Measurements from ENCODE around the gene CHN1.

The CHN1 gene, protein sequence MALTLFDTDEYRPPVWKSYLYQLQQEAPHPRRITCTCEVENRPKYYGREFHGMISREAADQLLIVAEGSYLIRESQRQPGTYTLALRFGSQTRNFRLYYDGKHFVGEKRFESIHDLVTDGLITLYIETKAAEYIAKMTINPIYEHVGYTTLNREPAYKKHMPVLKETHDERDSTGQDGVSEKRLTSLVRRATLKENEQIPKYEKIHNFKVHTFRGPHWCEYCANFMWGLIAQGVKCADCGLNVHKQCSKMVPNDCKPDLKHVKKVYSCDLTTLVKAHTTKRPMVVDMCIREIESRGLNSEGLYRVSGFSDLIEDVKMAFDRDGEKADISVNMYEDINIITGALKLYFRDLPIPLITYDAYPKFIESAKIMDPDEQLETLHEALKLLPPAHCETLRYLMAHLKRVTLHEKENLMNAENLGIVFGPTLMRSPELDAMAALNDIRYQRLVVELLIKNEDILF

DNA sequence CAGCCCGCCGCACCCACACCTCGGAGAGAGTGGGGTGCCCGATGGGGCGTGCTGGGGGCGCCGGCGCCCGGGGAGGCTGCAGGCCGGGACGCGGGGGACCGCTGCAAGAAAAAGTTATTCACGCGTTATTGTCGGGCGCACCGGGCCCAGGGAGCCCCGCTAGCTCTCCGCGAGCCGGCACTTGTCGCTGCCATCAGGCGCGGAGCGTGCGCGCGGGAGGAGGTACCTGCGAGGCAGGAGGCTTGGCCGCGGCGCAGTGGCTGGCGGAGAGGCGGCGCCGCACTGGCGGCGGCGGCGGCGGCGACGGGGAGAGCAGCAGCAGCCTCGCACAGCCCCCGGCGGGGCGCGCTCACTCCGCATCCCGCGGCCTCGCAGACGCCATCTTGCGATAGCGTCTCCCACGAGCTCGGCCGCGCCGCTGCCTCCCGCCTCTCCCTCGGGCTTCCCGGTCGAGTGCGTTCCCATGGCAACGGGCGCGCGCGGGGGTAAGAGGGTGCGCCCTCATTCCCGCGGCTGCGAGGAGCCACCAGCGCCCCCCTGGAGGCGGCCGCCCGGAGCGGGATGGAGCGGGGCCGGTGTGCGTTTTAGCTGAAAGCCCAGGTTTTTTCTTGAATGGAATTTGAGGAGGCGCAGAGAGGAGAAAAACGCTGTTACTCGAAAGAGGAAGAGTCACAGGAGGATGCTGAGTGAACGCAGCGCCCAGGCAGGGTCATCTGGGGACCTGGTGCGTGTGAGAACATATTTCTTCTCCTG lies at the start of gene CHN1:
Gene CHN1, minus strand, starts transcription at position 402 of the 753 bp plus-strand sequence. CDS start 469 bp downstream, outside the sequence.
- DNase-seq (ENCODE audit: low read depth) = no peak

DNA sequence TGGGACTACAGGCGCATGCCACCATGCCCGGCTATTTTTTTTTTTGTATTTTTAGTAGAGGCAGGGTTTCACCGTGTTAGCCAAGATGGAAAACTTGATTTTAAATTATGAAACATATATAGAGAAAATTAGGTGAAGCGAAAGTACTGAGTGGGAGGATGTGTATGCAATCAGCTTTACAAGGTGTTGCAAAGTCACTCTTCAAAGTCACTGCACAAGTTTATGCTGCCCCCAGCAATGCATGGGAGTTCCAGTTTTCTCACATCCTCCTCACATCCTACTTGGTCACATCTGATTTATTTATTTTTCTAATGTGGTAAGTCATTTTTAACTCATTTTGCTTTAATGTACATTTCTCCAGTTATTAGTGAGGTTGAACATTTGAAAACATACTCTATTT lies 49.2 kb upstream of the CHN1 start:
- DNase-seq (ENCODE audit: low read depth) = no peak

DNA sequence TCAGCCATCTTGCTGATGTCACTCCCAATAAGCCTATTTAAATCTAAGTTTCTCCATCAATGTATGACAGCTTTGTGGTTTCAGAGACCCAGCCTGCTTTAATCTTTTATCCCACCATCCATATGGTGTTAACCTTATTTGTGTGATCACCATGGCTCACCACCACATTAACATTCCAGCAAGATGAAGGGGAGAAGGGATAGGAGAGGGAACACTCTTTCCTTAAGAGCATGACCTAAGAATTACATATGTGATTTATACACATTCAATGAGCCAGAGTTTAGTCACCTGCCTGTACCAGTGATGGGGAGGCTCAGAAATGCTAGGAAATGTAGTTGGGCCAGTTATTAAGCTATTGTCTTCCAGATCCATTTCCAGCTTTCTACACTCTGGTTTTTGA lies 44.5 kb upstream of the CHN1 start:
- DNase-seq (ENCODE audit: low read depth) = no peak

DNA sequence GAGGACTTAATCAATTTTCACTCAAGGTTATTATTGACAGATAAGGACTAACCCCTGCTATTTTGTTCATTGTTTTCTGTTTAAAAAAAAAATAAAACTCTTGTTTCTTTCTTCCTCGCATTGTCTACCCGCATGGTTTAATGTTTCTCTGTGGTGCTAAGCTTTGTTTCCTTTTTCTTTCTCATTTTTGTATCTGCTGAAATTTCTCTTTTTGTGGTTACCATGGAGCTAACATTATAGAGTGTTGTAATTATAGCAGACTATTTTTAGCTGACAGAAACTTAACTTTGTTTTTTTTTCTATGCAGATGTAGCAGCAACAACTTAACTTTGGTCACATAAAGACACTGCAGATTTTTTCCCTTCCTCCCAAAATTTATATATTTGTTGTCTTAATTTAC lies 43.1 kb upstream of the CHN1 start:
- no peak for DNase-seq (ENCODE audit: low read depth)

DNA sequence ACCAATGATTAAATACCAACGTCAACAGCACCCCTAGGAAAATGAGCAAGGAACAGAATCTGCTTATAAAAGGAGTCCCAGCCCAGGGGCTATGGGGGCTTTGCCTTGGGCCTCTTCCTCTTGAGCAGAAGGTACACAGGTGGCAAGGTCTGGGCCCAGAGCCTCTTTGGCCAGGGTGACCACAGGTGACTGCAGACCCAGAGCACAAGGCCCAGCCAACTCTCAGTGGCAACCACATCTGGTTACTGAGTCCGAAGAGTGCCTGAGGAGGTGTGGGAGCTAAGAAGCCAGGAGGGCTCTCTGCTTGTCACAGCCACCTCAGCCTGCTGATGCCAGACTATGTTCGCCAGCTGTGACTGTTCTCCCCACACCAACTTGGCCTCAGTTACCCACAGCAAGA lies 34.3 kb upstream of the CHN1 start:
- no peak for DNase-seq (ENCODE audit: low read depth)

DNA sequence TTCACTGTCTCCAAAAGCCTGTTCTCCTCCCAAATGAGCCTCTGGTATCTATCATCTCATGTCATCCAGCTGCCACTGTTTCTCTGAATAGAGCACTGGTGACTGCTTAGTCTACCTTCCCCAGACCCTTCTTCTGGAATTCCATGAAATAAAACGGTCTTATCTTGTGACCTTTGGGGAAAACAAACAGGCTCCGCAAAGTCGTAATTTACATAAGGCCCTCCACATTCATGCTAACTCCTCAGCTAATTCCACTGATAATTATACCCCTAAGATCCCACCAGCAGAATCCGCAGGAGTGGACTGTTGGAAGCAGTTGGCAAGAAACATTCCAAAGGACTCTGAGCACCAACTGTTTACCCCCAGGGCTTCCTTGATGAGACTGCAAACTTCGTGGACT lies 33.9 kb upstream of the CHN1 start:
- no peak for DNase-seq (ENCODE audit: low read depth)

DNA sequence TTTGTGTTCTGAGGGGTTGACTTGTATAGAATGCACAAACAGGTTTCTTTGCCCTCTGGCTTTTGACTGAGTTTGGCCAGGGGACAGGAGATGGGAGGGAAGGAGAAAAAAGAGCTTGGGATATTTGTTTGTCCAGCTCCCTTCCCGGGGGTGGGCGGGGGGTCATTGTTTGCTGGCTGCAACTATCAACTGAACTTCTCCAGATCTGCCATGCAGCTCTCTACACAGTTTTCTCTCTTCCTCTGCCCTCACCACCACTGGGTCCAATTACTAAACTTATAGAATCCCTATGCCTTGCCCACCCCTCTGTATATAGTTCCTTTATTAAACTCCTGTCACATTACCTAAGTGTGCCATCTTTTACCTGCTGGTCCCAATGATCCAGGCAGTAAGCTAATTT lies 32.8 kb upstream of the CHN1 start:
- DNase-seq (ENCODE audit: low read depth) = no peak

DNA sequence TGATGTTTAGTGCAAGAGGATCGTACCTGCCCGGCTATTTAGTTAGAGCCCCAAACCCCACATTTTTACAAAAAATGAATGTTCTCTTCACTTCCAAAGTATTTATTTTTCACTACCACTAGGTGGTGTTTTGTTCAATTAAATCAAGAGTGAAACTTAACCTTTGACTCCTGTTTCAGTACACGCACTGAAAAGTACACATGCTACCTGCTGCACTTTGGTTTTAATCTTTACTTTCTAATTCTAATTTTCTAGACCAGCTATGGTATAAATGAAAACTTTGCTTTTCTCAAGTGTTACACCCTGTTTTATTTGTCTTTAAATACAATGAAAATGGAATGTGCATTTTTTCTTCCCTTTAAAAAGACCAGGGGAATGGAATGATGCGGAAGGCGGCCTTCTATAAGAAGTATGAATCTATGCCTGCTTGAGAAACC lies 31.4 kb upstream of the CHN1 start:
- DNase-seq (ENCODE audit: low read depth) = no peak

DNA sequence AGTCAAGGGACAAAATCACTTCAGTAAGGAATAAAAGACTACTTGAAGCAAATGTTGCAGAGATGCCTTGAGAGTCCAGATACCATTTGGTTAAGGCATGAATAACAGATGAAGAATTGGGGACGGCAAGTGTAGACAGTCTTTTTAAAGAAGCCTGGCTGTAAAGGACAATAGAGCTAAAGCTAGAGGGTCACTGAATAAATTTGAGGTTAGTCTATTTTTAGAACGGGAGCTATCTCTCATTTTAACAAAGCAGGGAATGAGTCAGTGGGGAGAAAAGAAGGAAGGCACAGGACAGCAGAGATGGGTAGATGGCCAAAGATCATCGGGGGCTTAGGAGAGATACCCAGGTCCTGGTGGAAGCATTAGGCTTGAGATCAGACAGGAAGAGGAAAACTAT lies 30.6 kb upstream of the CHN1 start:
- DNase-seq (ENCODE audit: low read depth) = no peak

DNA sequence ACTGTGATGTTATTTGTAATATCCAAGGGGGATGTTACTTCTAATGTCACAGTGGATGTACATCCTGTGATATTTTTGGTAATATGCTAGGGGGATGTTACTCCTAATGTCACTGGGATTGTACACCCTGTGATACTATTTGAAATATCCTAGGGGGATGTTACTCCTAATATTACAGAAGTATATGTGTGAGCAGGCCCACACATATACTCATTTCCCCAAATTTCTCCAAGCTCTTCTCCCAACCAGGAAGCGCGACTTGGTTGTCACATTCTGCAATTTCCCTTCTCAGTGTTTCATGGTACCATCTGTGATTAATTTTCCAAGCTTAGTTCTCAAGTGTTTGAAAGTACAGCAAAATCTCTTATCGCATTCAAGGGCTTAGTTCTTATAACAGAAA lies 29.5 kb upstream of the CHN1 start:
- no peak for DNase-seq (ENCODE audit: low read depth)

DNA sequence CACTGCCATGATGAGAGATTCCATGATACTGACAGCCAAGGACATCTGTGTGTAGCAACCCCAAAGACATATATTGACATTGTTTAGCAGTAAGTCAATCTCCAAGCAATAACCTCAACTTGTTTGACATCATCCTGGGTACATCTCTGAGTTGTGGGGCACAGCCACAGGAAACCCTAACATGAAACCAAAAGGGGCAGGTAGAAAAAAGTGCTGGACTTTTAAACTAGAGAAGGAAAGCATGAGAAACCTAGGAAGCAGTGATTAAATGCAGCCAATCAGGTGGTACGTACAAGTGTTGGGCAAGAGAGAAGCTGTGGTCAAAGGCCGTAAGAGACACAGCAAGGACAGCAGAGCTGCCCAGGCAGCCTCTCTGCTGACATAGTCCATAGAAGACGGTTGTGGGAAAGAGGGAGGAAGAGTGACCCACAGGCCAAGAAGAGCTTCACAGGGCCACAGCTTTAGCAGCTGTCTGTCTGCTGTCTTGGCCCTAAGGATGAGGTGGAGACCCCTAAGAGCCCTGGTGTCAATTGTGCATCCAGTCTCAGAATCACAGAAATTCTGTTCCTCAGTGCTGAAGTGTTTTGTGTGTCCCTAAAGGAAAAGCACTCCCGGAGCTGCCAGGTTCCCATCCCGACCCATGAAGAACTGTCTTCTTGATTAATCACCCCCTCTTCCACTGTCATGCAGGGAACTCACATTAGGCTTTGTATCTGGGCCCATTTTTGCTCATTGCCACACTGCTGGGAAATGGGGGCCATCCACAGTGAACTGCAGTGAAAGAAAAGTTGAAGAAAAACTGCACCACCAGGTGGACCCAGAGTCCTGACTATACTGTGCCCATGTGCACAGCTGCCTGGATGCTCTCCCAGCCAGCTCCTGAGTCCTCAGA lies 25.4 kb upstream of the CHN1 start:
- DNase-seq (ENCODE audit: low read depth) = no peak

DNA sequence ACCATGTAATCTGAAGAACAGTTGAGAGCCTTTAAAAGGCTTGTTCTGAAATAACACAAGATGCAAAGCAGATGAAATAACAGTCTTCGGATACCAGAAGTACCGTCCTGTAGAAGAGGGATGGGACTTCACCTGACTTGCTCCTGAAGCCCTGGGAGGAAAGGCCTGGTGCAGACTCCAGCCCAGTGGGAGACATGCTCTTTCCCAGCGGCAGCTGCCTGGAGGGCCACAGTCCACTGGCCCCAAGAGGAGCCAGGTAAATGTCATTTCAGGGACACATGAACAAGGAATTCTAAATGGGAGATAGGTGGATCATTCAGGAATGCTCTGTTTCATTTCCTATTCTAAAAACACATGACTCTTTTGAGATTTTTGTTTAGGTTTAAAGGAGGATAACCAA lies 22.6 kb upstream of the CHN1 start:
- no peak for DNase-seq (ENCODE audit: low read depth)

DNA sequence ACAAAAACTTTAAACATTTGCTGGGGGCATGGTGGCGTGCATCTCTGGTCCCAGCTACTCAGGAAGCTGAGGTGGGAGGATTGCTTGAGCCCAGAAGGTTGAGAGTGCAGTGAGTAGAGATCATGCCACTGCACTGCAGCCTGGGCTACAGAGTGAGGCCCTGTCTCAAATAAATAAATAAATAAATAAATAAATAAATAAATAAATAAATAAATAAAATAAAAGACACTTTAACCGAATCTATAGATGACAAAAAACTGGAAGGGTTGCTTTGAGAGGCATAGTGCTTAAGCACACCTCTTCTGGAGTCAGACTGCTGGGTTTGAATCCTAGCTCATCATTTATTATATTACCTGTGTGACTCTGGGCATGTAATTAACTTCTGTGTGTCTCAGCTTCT lies 21.2 kb upstream of the CHN1 start:
- DNase-seq (ENCODE audit: low read depth) = no peak

DNA sequence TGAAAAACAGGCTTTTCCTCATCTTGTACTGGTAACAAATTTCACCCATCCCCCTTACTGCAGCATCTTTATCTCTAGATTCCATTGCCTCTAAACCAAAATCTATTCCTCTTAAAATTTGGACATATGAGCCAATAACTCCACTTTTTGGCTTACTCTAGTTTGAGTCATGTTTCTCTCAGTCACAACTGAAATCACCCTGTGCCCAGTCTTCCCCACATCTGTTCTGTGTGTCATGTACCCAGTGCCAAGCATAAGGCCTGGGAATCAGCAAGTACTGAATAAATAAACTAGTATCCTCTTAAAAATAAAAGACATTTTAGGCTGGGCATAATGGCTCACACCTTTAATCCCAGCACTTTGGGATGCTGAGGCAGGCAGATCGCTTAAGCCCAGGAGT lies 20.8 kb upstream of the CHN1 start:
- no peak for DNase-seq (ENCODE audit: low read depth)

DNA sequence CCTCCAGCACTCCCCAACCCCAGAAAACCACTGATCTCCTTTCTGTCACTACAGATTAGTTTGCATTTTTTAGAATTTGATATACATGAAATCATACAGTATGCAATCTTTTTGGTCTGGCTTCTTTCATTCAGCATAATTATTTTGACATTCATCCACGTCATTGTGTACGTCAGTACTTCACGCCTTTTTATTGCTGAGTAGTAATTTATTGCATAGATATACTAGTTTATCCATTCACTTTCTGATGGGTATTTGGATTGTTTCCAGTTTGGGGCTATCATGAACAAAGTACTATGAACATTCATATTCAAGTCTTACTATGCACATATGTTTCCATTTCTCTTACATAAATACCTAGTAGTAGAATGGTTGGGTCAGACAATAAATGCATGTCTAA lies 20.1 kb upstream of the CHN1 start:
- DNase-seq (ENCODE audit: low read depth) = no peak

DNA sequence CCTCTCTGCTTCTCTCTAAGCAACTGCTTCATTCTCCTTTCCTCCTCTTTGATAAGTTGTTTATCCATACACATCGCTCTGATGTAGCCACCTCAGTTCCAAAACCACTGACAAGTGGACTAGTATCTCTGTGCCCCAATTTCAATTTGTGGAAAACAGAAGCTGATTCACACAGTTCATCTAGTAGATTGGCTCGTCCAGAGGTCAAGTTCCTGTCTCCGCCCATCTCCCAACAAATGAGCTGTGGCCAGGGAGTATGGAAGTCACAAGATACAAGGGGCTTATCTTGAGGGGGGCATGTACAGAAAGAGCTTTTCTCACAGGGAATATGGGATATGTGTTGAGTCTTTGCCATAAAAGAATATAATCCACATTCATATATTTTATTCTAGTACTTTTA lies 17.7 kb upstream of the CHN1 start:
- DNase-seq (ENCODE audit: low read depth) = no peak

DNA sequence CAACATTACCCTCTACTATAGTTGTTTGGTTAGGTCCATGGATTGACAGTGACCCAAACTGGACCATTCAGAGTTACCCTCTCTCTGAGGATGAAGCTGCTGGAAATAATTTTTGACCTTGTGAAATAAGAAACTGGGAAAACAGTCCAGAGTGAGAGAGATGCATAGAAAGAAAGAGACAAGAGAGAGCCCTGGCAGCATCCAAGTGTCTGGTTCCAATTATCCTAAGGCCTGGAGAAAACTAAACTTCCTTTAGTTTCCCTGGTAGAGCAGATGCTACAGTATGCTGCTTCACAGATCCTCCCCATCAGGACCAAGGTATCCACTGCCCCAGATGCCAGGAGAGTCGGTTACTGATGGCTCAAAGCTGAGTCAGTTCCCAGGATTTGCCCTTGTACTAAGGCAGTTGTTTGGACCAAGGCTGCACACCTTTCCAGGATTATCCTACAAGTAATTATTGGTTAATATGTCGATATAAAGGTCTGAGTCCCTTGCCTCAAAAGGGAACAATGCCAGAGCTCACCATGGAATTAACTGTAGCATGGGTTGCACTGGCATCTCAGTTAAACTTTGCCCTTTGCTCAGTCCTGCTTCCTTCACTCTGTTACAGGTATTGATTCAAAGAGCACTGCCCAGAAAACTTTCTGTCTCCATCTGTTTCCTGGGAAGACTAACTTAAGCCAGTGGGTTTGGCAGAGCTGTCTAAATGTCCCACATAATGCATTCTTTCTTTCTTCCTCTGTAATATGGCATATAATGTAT lies 14.6 kb upstream of the CHN1 start:
- no peak for DNase-seq (ENCODE audit: low read depth)

DNA sequence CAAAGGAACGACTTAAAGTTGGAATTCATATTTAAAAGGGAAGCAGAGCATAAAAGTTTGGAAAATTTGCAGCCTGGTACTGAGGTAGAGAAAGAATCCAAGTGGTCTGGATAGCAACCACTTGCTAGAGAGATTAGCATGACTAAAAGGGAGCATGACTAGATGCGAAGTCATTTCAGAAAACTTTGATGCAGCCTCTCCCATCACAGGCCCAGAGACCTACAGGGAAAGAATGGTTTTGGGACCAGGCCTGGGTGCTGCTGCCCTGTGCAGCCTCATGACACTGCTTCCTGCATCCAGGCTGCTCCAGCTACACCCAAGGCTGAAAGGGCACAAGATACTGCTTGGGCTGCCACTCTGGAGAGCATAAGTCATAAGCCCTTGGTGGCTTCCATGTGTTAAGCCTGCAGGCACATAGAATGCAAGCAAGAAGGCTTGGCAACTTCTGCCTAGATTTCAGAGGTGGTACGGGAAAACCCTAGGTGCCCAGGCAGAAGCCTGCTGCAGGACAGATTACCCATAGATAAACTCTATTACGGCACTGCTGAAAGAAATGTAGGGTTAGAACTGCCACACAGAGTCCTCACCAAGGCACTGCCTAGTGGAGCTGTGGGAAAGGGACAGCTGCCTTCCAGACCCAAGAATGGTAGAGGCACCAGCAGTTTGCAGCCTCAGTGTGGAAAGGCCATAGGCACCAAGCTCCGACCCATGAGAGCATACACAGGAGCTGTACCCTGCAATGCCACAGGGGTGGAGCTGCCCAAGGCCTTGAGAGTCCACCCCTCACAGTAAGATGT lies 12.6 kb upstream of the CHN1 start:
- DNase-seq (ENCODE audit: low read depth) = no peak

DNA sequence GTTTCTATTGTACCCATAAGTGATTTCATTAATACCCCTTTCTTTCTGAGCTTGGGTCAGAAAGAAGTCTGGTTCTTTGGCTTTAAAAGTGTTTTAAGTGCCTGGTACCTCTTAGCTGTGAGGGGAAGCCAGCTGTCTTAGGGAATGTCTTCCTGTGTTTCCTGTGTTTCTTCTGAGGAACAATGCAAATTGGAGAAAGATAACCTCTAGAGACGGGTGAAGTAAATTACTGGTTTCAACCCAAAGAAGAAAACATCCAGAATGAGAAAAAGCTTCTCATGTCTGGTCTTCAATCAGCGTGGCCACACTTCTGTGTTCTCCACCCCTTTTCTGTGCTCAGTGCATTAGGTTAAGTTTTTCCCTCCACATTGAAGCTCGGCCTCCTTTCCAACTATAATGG lies 10.2 kb upstream of the CHN1 start:
- DNase-seq (ENCODE audit: low read depth) = no peak

DNA sequence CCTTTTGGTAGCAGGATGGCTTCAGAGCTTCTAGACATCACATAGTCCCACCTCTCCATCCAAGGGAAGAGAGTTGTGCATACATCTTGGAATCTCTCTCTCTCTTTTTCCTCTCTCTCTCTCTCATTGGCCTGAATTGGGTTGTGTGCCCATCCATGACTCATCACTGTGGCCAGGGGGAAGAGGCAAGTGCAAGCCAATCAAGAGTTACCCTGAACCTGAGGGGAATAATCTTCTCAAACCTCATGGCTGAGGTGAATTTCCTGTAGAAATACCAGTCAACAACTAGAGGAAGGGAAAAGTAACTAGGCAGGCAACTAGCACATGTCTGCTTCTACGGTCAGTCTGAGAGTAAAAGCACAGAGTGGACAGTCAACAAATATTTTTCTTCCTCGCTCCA lies 7.3 kb upstream of the CHN1 start:
- DNase-seq (ENCODE audit: low read depth) = no peak

DNA sequence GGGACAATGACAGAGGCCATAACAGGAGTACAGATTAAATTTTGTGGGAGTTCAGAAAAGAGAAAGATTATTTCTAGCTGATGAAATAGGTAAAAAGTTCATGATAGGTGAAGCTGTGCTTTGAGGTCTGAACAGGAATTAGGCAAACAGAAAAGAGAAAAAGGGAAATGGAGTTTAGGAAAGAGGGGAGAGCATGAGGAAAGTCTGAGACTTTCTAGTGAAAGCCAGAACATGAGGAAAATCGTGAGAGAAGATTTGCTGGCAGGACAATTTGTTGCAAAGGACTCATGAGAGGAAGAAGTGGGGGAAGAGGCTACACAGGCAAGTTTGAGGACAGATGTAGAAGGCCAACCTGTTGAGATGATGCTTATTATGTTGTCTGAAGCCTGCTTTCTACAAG lies 6.3 kb upstream of the CHN1 start:
- no peak for DNase-seq (ENCODE audit: low read depth)

Data from GM04503 (cell line).